HG03460 (cell line): ENCODE measurements around the gene PTGDR2.

Source experiments
- ATAC-seq: cut with Tn5 transposase; IDR thresholded peaks from one replicate; pipeline ENCODE4 v1.9.1; 2021; ENCODE audit not compliant: unreplicated experiment

The PTGDR2 gene

DNA sequence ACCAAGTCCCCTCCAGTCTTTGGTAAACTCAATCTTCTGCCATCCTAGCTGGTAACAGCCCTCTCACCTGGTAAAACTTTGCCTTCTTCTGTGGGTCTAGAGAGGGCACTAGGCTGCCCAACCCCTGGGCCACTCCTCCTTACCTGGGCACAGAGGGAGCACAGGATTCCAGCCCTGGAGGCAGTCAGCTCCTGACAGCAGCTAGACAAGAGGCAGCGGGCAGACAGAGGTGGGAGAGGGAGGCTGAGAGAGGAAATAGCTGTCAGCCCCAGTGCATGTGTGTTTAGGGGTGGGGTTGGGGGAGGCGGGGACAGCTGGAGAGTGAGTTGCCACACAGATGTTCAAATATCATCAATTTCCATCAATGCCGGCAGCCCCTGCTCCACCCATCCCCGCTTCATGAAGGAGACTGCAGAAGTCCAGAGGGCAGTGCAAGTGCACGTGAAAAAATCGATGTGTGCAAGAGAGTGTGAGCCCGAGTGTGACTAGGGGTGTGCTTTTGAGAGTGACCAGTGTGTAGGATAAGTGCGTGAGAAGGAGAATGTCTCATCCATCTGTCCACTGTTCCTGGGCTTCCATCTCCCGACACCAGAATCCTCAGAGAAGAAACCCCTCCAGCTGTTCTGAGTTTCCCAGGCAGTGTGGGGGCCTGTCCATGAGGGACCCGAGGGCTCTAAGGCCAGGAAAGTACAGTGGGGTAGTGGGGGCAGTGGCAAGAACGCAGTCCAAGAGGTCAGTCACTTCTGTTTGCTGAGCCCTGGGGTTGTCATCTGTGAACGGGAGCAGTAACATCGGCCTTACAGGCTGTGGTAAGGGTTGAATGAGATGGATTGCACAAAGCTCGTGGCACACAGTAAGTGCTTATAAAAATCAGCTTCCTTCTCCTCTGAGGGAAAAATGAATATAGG, at the start of gene PTGDR2:
PTGDR2 (minus strand) TSS at position 225 of the 908 bp plus-strand sequence. CDS start 2,228 bp downstream, outside the sequence.
- no peak for ATAC-seq

DNA sequence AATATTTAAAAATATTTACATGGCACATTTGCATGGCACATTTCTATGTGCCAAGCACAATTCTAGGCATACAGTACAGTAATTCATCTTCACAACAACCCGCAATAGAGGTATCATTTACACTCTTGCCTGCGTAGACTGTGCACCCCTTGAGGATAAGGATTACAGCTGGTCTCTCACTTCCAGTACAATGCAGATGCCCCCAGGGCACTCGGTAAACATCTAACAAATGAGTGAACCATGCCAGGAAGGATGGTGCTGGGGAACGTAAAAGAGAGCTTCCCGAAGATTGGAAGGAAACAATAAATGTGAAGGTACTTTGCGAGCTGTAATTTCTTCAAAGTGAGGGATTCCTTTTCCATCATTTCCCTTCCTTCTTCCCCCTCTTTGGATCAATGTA, 49.3 kb upstream of the PTGDR2 start:
- ATAC-seq, result no peak

DNA sequence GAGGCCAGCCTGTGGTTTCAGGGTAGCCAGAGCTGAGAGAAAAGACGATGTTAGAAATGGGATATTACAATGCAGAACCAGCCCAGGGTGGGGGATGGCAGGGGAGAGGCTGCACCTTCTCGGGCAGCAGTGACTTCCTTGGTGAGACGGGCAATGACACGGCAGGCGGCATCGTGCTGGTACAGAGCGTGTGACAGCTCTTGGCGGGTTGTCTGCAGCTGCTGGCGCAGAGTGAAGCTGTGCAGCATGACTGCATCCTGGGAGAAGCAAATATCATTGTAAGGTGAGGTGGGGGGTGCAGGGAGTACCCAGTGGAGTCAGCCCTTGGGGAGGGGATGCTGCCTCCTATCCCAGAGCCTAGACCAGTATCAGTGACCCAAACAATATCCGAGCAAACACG, 46.9 kb upstream of the PTGDR2 start:
- ATAC-seq, result no peak

DNA sequence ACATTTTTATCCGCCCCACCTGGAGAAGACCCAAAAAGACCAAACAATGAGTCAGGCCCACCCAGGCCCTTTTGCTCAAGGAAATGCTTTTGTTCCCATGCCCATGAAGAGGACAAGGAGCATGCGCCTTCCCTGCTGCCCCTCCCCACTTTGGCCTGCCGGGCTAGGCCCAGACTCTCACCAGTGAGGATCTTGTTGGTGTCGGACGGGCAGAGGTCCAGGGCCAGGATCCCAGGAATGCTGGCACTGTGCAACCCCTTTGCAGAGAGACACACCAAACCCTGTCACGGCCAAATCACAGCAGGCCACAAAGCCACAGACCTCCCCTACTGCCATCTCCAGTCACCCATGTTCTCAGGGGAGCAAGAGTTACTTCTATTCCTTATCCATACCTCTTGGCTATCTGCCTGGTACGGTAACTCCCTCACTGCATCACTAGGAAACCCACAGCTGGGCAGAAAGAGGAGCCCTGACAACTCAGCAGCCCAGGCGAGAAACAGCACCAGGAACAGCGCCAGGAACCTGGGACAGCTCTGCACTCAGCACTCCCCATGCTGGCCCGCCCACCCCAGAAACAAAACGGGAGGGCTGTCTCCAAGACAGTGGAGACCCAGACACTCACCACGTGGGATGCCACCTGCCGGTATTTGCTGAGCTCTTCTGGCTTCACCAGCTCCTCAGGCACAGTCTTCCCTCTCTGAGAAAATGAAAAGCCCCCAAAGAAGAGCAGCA, 45.1 kb upstream of the PTGDR2 start:
- ATAC-seq, result no peak

DNA sequence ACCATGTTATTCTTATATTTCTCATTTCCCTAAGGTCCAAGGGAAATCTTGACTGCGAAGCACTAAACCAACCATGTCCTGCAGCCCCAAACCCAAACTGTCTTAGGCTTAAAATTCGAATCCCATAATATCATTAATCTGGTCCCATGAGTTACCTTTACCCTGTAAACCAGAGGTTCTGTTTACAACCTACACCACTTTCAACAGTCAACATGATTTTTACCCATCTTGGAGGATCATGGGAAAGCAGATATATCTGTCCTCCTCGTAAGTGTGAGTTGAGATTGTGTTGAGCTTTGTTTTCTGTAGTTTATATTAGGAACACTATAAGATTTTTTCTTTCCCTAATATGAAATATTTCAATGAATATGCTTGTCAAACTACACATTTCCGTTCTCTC, 44.2 kb upstream of the PTGDR2 start:
- ATAC-seq, result no peak

DNA sequence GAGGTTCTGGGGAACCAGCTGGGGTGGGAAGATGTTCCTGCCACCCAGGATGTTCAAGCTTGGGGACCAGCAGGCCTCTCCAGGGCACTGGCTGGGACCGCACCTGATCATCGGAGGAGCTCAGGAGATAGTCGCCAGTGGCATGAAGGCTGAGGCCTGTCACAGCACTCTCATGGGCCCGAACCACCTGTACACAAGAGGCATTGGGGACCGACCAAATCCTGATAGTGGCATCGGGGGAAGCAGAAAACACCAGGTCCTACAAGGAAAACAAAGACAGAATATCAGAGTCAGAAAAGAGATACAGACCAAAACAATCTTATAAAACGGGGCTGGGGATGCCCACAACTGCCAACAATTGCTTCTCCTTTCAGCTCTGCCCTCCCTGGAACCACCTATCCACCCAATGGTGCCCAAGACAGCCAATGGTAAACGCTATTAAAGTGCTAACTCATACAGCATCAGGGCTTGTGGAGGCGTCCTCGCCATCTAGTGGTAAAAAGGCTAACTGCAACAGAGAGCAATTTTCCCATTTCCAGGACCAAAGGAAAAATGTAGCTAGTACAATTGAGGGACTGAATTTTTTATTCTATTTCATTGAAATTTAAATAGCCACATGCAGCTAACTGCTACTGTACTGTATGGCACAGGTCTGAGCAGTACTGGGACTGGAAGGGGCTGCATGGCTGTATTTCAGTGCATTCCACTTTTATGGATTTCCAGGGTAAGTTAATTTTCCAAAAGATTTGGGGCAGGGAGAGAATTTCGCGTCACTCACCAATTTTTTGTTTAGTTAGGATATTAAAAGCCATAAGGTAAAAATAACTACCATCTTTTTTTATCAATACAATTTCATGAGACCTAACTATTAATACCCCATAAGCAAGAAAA, 43.5 kb upstream of the PTGDR2 start:
- no peak for ATAC-seq

DNA sequence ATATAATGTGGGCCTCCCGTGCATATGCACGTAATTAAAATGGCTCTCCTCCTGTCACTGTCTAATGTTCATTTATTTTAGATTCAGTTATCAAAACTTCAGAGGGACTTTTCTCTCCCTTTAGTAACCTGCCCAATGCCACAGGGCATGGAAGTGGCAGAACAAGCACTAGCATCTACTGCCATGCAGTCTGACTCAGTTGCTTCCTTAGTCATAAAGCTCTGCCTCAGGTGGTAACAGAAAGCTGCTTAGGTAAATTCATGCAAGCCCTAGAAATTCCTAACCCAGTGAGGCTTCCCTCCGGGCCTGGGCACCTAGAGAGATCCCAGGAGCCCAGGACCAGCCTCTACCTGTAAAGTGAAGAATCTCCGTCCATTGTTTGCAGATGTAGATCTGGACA, 41.7 kb upstream of the PTGDR2 start:
- no peak for ATAC-seq

DNA sequence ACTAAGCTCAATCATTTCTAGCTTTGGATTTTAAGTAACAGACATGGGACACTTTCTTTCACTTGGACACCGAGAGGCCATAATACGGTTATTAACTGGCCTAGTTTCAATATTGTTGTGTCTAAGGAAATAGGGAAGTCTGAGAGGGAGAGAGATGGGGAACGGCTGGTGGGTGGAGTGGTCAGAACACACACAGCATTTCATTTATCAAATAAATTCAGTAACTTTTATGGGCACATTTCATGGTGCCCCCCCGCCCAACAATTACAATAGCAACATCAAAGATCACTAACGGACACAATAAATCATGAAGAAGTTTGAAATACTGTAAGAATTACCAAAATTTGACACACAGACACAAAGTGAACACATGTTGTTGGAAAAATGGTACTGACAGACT, 39.9 kb upstream of the PTGDR2 start:
- ATAC-seq, result no peak

DNA sequence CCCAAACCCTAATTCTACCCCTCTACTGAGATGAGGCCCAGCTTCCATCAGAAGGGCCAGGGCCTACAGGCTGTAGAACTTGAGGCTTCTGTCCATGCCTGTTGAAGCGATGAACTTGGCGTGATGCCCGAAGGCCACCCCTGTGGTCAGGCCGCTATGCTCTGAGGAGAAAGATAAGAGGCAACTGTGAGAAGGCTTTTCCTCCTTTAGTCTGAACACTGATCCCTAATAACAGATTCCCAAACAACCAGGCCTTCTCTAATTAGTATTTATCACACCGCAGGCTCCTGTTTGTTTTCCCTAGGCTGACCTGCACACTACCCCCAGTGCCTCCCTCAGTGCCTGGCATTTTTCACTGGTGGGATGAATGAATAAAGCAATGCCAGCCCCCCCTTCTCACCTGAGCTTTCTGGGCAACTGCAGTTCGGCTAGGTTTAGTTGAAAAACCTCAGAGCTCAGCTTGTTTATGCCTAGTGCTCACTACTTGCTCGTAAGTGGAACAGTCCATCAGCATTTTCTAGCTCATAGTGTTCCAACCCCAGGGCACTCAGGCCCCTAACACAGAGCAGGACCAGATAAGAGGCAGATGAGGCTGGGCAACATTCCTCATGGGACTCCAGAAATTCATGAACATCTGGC, 35.5 kb upstream of the PTGDR2 start:
- ATAC-seq, result no peak

DNA sequence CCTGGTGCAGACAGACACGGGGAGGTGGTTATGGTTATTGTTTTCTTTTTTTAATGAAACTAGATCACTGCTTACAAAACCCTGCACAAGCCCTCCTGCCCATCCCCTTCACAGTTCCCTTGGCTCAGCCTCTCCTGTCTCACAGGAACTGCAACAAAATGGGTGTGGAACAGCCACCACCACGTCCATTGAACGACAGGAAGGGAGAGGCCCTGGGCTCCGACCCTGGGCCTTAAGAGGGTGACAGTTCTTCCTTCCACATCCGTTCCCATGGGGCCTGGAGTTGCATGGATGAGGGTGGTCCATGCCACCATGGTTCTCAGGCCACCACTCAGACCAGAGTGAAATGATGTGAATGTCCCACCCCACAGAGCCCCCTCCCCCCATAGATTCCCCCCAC, 34.9 kb upstream of the PTGDR2 start:
- no peak for ATAC-seq

DNA sequence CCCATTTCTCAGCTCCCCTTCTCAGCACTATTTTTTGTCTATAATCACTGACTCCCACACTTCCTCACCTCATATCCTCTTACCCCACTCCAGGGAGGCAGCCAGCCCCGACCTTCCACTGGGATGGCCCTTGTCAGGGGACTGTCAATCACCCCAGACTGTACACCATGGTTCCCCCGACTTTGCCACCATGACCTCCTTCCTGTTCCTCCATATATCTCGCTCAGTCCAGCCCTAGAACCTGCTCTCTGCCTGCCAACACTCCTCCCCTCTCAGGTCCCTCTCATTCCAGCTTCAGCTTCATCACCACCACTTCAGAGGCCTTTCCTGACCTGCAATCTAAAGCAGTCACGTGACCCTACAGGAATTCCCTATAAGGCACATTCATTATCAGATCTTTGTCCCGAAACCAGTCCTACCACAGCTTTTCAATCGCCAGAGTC, 34.1 kb upstream of the PTGDR2 start:
- ATAC-seq, result no peak

DNA sequence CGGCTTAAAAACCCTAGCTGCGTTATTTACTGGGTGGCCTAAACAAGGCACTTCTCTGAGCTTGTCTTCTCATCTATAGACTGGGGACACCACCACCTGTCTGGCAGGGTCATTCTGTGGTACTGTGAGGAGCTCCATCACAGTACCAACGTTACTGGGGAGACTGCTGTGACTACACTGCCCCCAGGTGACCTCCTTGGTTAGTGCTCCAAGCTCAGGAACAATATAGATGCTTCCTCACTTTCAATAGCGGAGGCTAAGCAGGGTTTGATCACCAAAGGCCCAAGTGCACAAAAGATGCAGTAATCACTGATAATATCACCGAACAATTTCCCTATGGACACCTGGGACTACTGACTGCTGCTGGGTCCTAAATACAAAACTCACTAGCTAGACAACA, 31.8 kb upstream of the PTGDR2 start:
- ATAC-seq, result no peak

DNA sequence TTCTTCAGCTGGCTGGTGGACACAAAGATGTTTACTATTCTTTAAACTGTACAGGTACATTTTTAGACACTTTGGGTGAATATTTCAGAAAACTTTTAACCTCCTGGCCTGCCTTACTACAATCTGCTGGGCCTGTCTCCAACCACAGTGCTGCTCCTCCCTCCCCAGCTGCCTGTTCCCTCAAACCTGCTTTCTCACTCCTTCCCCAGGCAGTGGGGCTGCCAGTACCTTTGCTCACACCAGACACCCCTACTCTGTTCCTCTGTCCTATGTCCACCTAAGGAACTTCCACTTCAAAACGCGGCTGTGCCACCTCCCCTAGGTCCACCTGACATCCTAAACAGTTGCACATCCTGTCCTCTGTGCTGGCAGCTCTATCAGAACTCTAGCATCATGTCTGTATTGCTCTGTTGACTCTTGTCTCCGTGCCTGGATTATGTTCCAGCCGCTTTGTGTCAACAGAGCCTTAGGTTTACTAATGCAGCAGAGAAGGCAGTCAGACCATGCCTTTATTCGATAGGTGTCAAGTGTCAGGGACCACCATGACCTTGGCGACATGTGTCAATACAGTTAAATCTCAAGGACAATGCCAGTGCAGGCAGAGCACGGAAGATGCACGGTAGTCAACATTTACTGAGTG, 25.0 kb upstream of the PTGDR2 start:
- no peak for ATAC-seq

DNA sequence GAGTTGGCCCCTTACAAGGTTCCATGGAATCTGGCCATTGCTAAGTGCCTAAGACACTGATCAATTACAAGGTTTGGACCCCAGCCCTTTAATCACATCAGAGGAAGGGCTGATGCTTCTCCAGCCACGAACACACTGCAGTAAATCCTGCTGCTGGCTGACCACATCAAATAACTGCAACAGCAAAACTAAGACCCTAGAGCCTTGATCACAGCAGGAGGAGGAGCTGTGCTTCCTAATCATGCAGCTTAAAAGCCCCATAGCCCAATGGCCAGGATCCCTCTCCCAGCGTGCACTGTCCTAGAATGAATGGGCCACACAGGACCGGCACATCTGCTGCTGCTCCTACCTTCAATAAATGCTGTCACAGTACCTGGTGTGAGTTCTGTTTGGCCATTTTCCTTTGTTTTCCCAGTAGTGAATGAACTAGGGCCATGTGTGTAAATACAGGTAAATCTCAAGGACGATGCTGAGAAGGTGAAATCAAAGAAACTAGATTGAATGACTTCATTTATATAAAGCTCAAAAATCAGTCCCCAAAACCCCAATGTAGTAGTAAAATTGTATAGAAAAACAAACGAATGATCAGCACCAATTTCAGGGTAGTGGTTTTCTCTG, 24.3 kb upstream of the PTGDR2 start:
- no peak for ATAC-seq

DNA sequence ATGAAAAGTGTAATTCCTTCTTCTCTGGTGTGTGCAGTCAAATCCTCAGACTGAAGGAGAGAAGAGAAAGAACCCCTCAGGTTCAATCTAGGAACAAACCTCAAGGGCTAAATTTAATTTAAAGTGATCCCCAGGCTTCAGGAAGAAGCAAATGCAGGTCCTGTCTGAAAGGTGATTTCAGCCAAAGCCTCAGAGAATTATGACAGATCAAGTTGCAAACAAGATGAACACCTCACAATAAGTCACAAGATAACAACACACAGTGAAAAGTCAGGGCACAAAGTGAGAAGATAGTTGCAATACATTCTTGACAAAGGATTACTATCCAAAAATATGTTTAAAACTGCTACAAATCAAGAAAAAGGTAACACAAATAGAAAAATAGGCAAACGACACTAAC, 23.4 kb upstream of the PTGDR2 start:
- no peak for ATAC-seq

DNA sequence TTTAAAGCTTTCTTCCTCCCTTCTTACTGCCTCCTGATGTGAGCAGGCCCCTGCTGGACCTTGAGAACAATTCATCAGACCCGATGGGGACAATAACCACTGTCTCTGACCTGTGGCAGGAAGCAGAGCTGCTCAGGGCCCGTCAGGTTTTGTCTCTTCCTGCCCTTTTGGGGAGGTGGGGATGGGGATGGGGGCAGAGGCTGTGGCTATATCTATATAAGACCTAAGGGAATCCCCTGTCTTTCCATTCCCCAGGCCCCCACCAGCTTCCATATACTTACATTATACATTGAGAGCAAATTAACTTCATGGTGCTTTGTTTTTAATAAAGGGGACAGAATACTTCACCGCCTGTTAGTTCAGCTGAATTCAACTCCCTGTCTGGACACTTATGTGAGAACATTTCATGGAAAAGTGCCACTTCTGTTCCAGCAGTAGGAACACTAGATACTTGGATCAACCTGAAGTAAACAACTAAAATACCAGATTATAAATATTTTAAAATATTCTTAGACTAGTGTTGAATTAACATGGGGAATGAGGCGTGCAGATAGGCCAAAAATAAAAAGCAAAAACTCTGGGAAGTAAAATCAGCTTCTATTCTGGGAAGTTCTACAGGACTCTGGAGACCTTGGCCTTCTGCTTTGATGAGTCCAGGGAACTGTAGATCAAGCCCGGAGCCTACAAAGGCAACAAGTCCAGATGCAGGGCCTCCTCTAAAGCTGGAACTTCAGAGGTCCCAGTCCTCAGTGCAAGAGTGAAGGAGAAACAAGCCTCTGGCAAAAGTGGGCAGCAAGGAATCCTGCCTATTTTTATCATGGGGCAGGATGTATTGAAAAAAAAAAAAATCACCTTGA, 22.7 kb upstream of the PTGDR2 start:
- no peak for ATAC-seq

DNA sequence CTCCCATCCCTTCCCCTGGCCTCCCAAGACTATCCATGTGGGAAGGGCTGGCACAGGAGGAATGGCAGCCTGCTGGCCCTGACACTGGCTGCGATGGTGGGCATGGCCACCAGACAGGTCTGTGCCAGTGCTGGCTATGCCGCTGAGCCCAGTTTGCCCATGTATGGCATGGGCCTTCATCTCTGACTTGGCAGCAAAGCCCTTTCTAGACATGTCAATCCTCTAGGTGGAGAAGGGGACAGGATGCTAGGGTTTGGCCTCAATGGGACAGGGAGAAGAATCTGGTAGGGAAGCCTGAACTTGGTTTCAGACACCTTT, 20.4 kb upstream of the PTGDR2 start:
- no peak for ATAC-seq

DNA sequence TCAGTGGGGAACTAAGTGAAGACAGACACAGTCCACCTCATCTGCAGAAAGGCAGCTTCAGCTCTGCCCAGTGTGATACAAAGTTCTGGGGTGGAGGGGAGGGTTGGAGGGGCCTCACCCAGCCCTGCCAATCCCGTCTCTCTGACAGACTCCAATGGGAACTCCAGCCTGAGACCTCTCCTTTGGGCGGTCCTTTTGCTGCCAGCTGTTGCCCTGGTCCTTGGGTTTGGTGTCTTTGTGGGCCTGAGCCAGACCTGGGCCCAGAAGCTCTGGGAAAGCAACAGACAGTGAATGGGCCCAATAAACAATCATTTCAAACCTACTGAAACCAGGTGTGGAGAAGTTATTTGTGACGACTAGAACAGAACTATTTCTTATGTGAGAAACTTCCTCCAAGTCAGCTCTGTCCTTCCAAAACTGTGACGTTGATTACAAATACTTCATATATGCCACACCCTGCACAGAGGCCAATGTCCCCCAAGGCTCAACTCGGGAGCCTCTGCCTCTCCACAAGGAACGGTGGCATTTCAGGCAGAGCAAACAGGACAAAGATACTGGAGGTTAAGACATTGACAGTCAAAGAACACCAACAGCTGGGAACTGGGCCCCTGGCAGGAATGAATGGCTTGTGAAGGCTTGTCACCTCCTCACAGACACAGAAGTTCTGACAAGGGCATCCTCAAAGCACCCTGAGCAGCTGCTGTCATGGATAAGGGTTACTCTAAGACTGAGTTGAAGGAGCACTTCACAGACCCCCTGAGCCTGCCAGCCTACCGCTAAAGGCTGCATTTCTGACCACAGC, 19.8 kb upstream of the PTGDR2 start:
- no peak for ATAC-seq
